ENCODE measurements around the gene KLK10.
A peak's percentile ranks its signal among the peaks of the same experiment; 100 is the strongest.

The KLK10 gene

DNA sequence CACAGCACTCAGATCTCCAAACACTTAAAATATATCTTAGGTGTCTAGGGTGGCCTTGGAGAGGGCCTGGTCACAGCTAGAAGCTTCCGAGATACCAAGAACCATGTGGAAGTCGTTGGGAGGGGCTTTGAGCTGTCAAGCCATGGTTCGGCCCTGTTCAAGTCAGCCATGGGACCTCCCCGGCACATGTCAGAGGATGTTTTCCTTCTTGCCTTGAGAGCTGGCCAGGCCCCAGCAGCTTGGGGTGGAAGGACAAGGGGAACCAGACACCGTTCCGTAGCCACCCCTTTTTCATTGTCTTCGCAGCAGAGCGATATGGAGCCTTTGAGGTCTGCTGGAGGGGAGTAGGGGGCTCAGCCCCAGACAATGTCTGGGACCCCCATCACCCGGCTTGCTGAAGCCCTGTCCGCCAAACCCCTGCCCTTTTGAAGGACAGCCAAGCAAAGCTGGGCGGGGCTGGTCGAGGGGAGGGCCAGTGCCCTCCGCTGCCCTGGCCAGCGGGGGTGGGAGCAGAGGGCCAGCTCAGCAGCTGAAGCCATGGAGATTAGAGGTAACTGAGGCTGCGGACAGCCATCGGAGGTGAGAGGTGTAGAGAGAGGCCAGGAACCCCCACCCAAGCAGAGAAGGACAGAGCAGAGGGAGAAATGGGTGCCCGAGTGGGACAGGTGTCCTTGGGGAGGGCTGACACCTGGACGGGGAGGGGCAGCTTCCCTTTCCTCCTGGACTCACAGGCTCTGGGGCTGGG lies 6.5 kb upstream of the KLK10 start:
- DNase-seq (ENCODE audit: low spot score), result no peak

DNA sequence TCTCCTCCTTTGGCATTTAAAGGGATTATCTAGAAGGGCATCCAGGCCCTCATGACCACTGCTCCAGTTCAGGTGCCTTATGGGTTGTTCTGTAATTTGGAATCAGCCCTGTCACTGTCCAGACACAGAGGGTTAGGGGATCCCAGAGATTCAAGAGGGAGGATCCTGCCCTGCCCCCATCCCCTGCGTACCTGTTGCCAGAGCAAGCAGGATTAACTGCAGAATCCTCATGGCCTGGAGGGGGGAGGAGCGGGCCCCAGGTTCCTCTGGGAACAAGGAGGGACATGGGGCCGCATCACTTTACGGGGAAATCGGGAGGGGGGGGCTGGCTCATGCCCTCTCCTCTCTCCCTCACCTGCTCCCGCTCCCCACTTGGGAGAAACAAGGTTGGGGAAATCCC lies 5.9 kb upstream of the KLK10 start:
- DNase-seq (ENCODE audit: low spot score), result no peak

DNA sequence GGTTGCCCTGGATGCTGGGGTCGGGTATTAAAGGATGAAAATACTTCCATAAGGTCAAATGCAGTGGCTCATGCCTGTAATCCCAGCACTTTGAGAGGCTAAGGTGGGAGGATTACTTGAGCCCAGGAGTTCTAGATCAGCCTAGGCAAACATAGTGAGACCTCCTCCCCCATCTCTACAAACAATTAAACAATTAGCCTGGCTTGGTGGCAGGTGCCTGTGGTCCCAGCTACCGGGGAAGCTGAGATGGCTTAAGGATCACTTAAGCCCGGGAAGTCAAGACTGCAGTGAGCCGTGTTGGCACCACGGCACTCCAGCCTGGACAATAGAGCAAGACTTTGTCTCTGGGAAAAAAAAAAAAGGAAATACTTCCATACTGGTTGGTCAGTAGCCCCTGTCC lies 5.4 kb upstream of the KLK10 start:
- DNase-seq (ENCODE audit: low spot score), result no peak

DNA sequence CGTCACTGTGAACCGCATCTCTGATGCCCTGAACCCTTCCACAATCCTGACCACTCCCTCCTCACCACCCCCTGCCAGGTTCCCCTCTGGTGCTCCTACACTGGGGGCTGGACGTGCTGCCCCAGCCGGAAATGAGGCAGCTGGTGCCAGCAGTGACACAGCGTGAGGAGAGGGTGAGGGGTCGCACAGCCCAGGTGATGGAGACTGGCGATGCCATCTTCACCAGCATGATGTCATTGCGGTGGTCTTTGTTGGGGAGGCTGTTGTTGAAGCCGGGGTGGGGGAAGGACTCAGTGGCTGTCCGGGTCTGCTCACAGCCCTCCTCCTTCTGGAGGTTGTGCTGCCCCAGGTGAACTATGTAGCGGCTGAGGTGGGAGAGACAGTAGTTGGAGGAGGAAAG lies 4.4 kb upstream of the KLK10 start:
- no peak for DNase-seq (ENCODE audit: low spot score)

DNA sequence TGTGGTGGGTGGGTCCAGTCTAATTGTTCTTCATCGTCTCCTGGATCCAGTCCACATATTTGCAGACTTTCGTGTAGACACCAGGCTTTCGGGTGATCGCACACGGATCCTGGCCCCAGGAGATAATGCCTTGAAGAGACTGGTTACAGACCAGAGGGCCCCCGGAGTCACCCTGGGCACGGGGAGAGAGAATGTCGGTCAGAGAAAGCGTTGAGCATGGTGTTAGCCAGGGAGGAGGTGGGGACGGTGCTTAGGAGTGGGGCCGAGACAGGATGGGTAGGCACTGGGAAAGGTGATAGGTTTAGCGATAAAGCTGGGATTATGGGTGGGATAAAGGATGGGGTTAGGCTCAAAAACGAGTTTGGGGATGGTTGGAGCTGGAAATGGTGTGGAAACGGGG lies 3.0 kb upstream of the KLK10 start:
- no peak for DNase-seq (ENCODE audit: low spot score)

DNA sequence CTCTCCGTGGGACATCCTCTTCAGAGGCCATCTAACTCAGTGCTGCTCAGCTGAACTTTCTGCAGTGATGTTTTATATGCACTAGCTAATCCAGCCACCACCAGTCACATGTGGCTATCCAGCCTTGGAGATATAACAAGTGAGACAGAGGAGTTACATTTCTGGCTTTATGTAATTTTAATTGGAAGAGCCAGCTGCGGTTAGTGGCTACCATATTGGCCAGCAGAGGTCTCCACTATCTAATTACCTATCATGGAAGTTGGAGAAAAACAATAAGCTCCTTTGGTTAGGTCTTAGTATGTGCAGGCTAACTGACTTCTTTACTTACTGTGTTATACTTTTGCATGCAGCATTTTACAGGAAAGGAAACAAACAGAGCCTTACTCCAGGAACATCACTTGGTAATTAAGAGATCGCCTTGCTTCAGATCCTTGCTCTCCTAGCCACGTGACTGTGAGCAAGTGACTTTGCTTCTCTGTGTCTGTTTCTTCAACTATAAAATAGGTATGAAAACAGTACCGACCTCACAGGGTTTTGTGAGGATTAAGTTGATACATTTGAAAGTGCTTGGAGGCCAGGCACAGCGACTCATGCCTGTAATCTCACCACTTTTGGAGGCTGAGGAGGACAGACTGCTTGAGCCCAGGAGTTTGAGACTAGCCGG lies 1.6 kb upstream of the KLK10 start:
- DNase-seq (ENCODE audit: low spot score), result no peak

DNA sequence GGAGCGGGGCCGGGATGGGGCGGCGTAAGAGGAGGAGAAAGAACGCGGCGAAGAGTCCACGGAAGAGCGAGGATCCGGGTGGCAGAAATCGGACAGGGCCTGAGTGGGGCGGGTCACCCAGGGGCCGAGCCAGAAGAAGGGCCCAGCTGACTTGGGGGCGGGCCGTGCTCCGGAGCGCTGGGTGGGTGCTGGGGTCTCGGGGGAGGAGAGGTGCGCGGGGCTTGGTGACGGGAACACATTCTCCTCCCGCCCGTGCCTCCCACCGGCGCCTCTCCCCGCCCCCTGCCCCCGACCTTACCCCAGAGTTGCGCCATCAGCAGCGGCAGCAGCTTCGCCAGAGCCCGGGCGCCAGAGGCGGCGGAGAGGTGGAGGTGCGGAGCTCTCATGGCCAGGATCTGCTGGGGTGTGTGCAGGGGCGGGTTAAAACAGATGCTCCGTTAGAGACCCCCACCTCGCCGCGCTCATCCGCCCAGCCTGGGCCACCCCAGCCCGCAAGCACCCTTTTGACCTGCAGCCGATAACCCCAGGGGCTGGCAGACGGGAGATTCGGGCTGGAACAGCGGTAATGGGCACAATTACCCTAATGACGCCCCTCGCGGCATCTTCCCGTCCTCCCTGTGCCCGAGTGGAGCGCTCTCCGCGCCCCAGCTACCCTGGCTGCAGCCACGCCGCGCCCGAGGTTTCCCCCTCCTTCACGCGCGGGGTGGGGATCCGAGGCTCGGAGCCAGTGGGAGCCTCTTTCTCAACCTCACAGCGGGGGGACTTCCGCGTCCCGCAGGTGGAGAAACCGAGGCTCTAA lies 565 bp downstream of the KLK10 start:
- no peak for DNase-seq (ENCODE audit: low spot score)

DNA sequence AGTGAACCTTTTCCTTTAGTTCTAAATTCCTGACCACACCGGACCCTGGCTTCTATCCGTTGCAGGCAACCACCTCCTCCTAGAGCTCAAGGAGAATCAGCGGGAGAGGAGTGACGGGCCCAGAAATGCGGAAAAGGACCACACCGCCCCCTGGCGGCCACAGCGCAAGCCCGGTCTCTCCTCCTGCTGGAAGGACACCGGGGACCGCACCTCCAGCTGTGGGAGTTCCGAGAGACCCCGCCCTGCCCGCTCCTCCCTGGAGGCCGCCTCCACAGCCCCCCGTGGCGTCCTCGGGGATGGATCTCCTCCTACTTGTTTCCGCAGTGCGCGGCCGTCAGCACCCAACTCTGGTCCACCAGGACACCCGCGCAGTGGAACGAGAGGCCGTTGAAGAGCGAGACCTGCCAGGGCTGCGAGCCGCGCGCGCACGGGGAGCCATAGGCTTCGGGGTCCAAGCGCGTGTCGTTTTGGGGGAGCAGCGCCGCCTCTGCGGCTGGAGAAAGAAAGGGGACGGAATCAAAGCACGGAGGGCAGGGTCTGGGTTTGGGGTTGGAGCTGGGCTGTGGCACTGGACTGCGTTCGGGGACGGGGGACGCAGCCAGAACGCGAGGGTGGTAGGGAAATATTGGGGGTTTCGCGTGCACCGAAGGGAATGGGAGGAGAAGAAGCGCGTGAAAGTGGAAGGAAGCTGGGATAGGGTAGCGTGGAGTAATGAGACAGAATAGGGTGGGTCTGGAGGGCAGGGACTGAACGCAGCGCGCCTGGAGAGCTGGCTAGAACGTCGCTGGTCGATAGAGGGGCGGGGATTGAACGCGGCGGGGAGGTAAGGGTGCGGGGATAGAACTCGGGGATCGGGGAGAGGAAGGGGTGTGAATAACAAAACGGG lies 2.5 kb downstream of the KLK10 start:
- DNase-seq (ENCODE audit: low spot score), result peak; percentile 85

DNA sequence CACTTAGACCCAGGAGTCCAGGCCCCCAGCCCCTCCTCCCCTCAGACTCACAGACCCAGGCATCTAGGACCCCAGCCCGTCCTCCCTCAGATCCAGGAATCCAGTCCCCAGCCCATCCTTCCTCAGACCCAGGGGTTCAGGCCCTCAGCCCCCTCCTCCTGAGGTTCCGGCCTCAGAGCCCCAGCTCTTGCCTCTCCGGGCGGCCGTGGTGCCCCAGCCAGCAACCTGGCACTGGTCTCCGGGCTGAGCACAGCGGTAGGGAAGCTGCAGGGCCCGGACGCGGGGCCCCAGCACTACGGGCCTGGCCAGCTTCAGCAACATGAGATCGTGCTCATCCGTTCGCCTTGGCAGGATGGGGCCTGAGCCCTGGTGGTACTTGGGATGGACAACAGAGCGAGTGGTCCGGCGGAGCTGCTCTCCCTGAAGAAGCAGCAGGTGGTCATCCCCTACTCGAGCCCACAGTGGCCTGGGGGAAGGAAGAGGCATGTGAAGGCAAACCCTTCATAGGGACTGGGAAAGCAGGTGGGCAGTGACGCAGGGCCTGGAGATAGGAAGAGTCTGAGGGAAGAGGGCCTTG lies 3.7 kb downstream of the KLK10 start:
- no peak for DNase-seq (ENCODE audit: low spot score)

DNA sequence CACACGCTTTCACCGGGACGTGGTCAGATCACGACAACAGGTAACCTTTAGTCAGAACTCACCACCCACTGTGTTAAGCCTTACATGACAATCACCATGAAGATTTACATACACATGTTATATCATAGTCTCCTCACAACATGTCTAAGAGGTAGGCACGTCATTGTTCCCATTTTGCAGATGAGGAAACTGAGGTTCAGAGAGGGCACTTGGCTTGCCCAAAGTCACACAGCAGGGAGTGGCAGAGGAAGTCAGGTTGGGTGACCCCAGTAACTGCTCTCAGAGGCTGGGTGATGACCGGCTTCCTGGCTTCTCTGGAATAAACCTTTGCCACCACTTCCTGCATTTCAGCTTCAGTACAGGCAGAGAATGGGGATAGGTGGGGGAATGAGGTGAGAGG lies 5.3 kb downstream of the KLK10 start:
- no peak for DNase-seq (ENCODE audit: low spot score)

DNA sequence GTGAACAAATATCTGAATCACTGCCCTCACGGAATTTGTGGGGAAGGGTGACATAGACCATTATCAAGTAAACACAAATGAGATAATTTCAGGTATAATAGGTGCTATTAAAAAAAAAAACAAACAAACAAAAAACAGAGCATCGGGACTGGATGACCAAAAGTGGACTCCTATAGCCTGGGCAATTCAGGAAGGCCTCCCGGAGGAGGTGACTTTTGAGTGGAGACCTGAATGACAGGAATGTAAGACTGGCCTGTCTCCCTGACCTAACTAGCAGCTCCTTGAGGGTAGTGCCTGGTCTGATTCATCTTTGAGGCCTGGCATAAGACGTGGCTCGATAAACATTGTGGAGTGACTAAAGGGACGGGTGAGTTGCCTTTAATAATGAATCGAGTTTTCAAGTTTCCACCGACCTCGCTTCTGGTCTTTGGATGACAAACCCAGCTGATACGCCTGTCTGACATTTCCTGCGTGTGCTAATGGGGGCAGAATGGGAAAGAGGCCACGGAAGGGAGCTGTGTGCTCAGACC lies 6.8 kb downstream of the KLK10 start:
- no peak for DNase-seq (ENCODE audit: low spot score)

DNA sequence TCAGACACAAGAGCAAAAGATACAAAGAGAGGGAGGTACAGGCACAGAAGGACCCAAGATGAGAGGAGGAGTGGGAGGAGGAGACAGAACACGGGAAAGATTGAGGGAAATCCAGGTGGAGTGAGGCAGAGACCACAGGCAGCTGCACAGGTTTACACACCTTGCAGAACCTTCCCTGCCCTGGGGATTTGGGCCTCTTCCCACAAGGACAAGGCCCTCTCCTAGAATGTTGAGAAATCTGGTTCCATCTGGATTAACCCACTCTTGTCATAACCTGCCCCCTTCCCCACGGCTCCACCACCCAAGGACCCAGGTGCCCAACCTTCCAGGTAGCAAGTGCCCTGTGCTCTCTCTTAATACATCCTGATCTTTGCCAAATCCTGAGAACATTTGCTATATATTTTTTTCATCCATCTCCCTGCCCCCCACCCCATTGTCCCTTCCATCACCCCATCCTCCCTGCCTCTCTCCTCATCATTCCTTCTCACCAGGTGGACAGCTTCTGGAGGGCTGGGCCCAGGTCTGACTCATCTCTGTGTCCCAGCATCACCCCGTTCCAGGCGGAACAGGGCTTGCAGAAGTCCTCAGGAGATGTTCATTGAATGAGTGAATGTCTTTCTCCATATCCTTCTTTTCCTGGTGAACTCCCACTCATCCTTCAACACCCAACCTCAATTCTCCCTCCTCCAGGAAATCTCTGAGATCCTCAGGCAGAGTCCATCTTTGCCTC lies 9.3 kb downstream of the KLK10 start:
- no peak for DNase-seq (ENCODE audit: low spot score)

DNA sequence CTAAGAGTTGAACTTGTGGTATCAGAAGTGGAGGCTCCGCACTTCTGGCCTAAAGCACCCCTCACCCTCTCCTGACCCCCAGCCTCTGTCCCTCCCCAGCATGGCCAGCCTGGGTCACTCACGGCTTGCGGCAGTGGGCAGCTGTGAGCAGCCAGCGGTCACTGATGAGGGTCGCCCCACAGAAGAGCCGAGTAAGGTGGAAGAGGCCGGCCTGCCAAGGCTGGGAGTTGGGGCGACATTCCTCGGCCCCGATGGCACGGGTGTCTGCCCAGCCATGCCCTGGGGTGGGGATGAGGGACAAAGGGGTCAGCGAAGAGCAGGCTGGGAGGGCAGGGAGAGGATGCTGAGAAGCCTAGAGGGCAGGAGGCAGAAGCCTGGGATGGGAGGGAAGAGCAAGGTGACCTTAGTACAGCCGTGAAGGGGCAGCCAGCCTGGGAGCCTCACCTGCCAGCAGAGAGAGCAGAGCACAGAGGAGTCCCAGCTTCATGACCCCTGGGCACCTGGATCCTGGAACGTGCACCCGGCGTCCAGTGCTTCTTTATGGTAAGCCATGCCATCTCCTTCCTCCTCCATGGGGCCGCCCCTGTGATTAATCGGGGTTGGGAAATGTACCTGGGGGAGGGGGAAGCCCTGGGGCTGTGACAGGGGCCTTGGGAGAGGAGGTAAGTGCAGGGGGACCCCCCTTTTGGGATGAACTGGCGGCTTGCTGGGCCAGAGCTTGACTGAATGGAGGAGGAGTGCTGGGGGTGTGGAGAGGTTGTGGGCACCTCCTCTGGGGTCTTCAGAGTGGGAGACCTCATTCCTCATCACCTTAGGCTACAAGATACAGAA lies 10.2 kb downstream of the KLK10 start:
- no peak for DNase-seq (ENCODE audit: low spot score)

DNA sequence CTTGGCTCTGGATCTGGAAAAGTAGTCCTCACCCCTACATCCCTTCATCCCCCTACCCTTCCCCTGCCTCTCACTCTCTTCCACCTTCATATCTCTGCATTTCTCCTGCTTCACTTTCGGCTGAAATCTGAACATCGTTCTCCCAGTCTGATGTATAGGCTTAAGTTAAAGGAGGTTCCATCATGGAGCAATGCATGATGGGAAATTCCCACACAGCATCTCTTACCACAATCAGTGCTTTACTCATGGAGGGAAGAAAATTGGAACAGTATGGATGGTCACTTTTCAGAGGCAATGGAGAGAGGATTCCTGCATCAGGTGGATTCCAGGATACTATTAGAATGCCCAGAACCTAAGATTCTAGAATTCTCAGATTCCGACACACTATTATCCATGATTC lies 12.0 kb downstream of the KLK10 start:
- no peak for DNase-seq (ENCODE audit: low spot score)

DNA sequence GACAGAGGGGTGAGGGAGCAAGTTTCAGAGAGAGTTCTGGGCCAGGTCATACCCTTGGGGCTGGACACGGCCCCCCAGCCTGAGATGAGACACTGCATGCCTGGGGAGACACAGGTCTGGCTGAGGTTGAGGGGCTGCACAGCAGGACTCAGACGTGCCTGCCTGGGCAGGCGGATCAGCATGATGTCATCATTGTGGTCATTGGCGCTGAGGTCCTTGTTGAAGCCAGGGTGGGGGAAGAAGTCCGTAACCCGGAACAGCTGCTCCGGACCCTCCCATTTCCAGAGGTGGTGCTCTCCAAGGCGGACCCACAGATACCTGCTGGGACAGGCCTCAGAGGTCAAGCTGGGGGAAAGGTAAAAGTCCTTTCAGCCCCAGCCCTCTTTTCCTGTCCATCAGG lies 13.1 kb downstream of the KLK10 start:
- DNase-seq (ENCODE audit: low spot score), result no peak

DNA sequence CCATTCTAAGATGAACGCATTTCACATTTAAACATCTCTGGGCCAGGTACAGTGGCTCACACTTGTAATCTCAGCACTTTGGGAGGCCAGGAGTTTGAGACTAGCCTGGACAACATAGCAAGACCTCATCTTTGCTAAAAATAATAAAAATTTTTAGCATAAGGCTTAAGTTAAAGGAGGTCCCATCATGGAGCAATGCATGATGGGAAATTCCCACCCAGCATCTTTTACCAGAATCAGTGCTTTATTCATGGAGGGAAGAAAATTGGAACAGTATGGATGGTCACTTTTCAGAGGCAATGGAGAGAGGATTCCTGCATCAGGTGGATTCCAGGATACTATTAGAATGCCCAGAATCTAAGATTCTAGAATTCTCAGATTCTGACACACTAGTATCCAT lies 14.3 kb downstream of the KLK10 start:
- DNase-seq (ENCODE audit: low spot score), result no peak

DNA sequence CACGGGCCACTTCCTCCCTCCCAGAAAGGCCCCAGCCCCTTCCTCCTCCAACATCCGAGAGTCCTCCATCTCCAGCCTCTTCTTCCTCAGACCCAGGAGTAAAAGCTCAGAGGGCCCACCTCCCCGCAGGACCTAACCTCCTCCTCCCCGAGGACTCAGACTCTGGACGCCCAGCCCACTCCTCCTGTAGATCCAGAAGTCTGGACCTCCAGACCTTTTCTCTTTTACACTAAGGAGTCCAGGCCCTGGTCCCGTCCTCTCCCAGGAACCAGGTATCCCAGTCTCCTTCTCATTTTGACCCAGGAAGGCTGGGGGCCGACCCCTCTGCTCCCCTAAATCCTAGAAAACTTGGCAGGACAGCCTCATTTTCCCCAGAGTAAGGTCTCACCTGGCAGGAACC lies 16.2 kb downstream of the KLK10 start:
- no peak for DNase-seq (ENCODE audit: low spot score)

DNA sequence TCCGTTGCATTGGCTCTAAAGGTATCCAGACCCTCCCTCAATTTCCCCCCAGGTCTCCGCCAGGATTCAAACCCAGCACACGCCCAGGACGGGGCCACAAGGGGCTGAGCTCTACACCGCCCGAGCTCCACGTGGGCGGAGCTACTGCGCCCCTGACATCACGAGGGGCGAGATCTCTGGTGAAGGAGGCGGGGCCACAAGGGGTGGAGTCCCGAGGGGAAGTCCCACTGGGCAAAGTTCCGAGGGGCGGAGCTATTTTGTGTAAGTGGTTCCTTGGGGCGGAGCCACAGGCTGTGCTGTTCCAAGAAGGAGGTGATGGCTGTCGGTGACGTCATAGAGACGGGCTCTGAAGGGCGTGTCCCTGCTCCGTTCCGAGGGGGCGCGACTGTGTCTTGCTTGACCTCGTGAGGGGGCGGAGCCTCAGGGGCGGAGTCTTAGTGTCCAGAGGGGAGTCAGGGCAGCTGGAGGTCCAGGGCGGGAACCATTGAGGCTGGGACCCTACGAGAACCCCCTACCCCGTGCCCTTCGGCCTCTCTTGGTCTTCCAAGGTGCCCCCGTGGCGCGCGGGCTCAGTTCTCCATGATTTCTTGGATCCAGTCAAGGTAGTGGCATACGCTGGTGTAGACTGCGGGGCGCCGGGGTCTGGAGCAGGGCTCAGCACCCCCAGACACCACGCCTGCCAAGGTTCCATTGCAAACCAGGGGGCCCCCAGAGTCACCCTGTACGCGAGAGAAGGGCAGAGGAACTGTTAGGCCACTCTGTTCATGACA lies 16.8 kb downstream of the KLK10 start:
- peak; percentile 91 for DNase-seq (ENCODE audit: low spot score)

DNA sequence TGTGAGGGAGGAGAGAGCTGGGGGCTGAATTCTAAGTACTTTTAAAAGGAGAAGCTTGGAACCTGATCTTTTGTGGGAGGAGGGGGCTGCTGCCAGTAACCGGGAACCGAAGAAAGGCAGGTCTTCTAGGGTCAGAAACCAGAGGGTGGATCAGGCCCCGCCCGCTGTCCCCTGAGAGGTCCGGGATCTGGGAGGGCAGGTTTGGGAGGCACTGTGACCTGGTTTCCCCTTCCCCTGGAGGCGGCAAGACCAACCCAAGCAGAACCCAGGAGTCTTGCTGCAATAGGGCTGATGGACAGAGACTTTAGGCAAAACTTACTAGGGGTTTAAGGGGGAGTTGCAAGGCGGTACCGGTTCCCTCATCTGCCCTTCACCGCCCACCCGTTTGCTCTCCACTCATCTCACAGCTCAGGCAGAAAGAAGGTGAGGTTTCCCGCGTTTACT lies 17.4 kb downstream of the KLK10 start:
- DNase-seq (ENCODE audit: low spot score), result peak; percentile 64
